PC-9 (cell line): ENCODE data around the gene PTPRM.

Source experiments
- EZH2 ChIP-seq: fragments of 200-600 bp; sonication (generic); IDR thresholded peaks from 2 replicates; pipeline ENCODE4 v1.8.0; 2017; ENCODE audit warnings: antibody characterized with exemption, low read depth
- TF ChIP-seq, protein P1 (sequence below): fragments of 200-600 bp; sonication (generic); conservative IDR thresholded peaks from 2 replicates; pipeline ENCODE4 v1.6.1; 2017; ENCODE audit warnings: mixed run types, antibody characterized with exemption, mild to moderate bottlenecking, moderate library complexity

DNA sequence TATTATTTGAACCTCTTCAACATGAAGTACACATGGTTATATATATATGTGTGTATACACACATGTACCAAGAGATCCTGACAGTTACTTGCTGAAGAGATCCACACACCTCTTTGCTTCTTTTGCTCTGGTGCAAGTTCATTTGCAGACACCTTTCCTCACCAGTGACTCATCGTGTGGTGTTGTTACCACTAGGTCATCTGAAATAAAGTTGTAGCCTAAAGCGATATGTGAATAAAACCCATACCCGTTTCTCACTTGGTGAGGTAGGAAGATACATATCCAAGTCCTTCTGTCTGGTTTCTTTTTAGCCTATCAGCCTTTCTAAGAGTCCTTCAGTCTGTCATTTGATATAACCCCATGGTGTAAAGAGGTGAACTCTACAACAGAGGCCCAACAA lies 662.7 kb downstream of the PTPRM start:
- TF ChIP-seq, protein P1, sequence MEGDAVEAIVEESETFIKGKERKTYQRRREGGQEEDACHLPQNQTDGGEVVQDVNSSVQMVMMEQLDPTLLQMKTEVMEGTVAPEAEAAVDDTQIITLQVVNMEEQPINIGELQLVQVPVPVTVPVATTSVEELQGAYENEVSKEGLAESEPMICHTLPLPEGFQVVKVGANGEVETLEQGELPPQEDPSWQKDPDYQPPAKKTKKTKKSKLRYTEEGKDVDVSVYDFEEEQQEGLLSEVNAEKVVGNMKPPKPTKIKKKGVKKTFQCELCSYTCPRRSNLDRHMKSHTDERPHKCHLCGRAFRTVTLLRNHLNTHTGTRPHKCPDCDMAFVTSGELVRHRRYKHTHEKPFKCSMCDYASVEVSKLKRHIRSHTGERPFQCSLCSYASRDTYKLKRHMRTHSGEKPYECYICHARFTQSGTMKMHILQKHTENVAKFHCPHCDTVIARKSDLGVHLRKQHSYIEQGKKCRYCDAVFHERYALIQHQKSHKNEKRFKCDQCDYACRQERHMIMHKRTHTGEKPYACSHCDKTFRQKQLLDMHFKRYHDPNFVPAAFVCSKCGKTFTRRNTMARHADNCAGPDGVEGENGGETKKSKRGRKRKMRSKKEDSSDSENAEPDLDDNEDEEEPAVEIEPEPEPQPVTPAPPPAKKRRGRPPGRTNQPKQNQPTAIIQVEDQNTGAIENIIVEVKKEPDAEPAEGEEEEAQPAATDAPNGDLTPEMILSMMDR, result no peak
- no peak for TF ChIP-seq EZH2
